HG02763 (cell line): ENCODE measurements around the gene PCSK5.

Experiments used
- ATAC-seq: cut with Tn5 transposase; IDR thresholded peaks from one replicate; pipeline ENCODE4 v1.9.1; 2021; ENCODE audit warnings: mild to moderate bottlenecking, moderate library complexity; ENCODE audit not compliant: unreplicated experiment

The PCSK5 gene

GRCh38 chr9:76176171-76176570 lies 285.7 kb downstream of the PCSK5 start:
- no peak for ATAC-seq

DNA sequence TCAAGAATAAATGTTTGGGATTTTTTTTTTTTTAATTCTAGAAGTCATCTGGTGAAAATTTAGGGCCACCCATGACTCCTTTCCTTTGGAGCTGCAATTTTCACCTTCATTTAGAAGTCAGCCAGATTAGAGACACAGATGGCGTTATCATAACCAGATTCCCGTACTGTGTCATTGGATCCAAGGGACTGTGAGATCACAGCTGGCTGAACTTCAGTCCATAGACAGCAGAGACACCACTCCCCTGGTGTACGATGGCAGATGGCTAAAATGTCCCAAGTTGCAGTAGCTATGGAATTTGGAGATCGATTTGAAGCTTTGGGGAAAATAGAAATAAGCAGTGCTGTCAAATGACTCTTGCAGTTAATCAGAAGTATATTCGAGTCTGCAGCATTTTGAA lies 287.5 kb downstream of the PCSK5 start:
- ATAC-seq, result no peak

GRCh38 chr9:76180541-76180940 lies 290.1 kb downstream of the PCSK5 start:
- no peak for ATAC-seq

DNA sequence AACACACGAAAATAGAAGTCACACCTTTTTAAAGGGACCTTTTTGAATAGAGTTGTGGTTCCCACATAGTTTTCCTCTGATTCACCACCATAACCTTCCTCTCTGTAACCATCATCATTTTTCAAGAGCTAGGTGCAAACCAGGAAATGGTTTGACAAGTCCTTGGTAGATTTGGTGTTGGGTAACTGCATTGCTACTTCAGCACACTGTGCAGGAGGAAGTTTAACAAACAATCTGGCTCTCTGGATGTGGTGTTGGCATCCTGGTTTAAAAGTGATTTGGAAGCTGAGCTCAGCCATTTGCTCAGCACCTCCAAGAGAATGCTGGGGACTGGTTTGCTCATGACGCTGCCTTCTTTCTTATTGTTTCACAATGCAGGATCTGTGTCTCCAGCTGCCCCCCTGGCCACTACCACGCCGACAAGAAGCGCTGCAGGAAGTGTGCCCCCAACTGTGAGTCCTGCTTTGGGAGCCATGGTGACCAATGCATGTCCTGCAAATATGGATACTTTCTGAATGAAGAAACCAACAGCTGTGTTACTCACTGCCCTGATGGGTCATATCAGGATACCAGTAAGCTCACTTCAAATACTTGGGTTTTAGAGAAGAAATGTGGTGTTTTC lies 290.7 kb downstream of the PCSK5 start:
- ATAC-seq, result no peak

GRCh38 chr9:76181781-76182180 lies 291.3 kb downstream of the PCSK5 start:
- ATAC-seq, result no peak

DNA sequence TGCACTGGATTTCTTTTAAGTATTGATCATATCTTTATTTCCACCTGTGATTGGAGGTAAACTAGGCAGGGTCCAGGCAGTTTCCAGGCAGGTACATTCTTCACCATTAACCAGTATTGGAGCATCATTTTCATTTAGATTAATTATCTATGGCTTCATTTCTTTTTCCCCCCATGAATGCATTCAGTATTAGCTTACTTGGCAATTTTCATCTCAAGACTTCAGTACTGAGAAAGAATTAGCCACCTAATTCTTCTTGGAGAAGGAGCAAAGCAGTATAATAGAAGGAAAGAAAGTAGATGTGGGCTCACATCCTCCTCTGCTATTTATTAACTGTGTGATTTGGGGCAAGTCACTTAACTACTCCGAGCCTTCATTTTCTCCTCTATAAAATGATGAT lies 295.0 kb downstream of the PCSK5 start:
- ATAC-seq, result no peak

GRCh38 chr9:76188286-76188685 lies 297.8 kb downstream of the PCSK5 start:
- ATAC-seq, result no peak

GRCh38 chr9:76188905-76189304 lies 298.4 kb downstream of the PCSK5 start:
- ATAC-seq, result no peak

GRCh38 chr9:76191493-76191892 lies 301.0 kb downstream of the PCSK5 start:
- no peak for ATAC-seq

DNA sequence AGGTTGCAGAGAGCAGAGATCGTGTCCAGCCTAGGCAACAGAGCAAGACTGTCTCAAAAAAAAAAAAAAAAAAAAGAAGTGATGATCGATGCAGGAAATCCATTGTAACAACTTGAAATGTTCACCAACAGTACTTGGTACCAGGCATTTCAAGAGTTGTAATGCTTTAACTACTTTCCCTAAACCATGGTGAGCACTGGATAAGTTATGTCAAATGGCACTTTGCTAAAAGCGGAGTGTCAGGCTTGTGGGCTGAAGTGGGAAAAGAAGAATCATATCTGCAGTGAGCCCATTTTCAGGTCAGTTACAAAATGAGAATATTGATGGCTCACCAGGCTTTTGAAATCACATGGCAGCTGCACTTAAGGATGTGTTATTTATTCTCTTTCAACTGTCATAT lies 301.5 kb downstream of the PCSK5 start:
- ATAC-seq, result no peak

DNA sequence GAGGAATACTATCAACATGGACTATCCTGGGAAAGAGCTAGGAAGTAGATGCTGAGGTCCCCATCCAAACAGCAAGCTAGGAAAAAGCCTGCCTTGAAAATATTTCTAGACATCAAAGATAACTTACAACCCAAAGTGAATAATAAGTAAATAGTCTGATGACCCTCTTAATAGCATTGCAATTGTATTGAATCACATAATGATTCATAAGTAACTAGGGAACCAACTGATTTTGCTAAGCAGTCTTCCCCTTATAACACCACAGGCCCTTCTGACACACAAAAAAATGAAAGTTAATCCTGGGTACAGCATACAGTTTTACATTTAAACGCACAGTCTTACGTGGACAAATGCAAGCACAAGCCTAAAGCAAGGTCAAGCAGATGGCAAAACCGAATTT lies 304.4 kb downstream of the PCSK5 start:
- ATAC-seq, result no peak

- no peak for ATAC-seq
Observed at GRCh38 chr9:76198336-76198735, 307.9 kb downstream of the PCSK5 start.

GRCh38 chr9:76200315-76200714 lies 309.8 kb downstream of the PCSK5 start:
- ATAC-seq, result no peak

- ATAC-seq, result no peak
Observed at GRCh38 chr9:76200745-76201144, 310.3 kb downstream of the PCSK5 start.

DNA sequence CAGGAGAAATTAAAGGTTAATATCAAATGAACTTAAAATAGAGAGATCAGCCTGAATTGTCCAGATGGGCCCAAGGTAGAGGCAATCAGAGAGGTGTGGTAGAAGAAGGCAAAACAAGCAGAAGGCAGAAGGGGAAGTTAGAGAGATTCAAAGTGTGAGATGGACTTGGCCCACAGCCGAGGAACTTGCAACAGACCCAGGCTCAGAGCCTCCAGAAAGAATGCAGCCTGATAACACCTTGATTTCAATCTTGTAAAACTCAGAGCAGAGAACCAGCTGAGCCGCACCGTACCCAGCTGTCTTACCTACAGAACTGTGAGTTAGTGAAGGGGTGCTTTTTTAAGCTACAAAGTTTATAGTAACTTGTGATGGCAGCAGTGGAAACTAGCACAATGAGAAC lies 312.9 kb downstream of the PCSK5 start:
- ATAC-seq, result no peak

DNA sequence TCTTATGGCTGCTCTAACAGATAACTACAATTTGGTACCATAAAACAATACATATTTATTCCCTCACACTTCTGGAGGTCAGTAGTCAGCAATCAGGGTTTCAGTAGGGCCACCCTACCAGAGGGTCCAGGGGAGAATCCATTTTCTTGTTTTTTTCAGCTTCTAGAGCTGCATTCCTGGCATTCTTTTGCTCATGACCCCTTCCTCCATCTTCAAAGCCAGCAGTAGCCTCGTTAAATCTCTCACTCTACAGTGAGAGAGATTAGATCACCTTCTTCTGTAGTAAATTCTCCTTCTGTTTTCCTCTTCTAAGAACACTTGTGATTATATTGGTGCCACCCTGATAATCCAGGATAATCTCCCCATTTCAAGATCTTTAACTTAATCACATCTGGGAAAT lies 316.3 kb downstream of the PCSK5 start:
- ATAC-seq, result no peak

- ATAC-seq, result no peak
Observed at GRCh38 chr9:76213751-76214150, 323.3 kb downstream of the PCSK5 start.

DNA sequence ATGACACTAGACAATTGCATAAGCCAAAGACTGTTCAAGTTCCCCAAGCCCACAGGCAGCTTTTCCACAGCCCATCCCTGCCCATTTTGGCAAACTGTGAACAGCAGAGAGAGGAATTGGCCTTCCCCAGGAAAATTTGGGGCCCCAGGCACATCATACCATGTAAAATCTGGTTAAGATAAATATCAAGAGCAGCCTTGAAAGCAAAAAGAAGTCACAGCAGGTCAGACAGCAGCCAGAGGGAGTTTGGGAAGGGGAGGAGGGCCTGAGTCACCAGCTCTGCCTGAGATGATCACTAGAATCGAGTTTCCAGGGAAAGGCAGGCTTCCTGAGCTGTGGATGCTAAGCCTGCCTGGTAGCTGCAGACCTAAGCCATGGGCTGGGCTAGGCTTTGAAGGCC lies 324.6 kb downstream of the PCSK5 start:
- no peak for ATAC-seq

DNA sequence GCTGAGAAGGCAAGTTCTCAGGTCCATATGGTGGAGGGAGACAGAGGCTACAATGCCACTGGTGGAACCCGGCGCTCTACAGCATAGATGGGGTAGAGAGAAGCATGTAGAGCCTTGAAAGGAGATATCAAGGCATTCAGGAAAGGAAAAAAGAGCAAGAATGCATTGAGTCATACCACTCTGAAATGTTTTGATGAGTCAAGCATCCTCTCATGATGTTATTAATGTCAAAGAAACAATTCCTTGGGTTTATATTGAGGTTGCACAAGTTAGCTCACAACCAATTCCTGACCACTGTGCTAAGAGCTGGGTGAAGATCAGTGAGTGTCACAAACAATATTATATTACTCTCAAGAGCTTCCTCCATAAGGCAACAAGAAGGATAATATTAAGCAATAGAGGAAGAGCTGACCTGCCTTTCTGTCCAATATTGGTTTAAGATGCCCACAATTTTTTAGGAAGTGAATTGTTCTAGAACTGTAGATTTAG lies 325.7 kb downstream of the PCSK5 start:
- no peak for ATAC-seq

DNA sequence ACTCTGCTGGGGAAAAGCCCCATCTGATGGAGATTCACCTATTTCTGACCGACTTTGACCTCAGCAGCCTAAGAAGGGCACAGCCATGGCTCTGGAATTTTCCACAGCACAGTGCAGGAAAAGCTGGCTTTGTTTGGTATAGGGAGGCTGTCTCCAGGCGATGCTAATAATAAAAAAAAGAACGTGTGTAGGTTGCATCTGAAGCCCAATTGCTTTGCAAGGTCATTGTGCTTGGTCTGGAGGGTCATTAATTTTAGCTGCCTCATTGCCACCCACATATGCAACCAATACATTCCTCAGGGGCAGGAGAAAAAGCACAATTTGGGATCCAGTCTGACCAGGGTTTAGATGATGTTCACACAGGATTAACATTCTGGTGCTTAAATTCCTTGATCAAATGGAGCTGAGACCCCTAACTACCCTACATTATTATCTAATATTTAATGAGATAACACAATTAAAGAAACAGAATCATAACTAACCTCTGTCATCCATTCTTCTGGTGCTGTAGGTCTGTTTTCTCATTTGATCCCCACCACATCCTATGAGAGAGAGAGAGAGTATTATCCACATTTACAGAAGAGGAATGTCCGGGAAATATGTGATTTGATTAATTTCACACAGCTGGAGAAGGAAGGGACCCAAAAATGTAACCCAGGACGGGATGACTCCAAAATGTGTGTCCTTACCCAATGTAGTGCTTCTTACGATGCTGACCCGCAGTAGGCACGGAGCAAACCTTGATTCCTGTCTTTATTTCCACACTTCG lies 327.8 kb downstream of the PCSK5 start:
- no peak for ATAC-seq

- ATAC-seq, result no peak
Observed at GRCh38 chr9:76218886-76219445, 328.5 kb downstream of the PCSK5 start.

DNA sequence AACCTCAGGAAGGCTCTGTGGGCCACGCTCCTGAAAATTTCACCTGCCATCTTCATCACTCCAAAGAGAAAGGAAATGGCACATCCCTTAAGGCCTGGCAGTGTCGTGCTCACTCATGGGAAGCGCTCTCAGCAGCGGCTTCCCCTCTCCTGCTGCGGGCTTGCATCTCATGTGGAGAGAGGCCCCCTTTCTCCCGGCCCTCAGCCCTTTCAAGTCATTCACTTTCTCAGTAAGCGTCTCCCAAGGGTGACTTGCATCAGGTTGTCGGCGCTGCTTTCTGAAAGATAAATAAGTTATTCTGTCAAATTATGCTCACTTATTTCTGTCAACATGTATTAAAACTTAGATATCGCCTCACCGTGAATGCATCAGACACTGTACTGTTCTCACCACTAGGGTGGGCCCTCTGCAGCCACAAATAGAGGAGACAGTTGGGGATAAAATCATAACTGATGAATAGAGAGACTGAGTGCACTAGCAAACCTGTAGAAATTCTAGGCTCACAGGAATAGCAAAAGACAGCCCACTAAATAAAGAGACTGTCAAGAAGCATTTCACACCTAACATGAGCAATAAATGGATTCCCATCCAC lies 329.2 kb downstream of the PCSK5 start:
- ATAC-seq, result no peak
